CD4-positive, alpha-beta T cell treated with Interleukin-6 for 4 hours (primary cell): Measurements from ENCODE around the gene POFUT1.
"Not testable (repeated sequence)": the region's sequence is repeated elsewhere in the genome, so short reads cannot be mapped to it uniquely, and the experiment has no call there.

Experiments
- DNase-seq: peaks from one replicate; pipeline ENCODE4 v3.0.0-alpha.2; 2020; ENCODE audit warnings: mixed read lengths

POFUT1 gene

DNA sequence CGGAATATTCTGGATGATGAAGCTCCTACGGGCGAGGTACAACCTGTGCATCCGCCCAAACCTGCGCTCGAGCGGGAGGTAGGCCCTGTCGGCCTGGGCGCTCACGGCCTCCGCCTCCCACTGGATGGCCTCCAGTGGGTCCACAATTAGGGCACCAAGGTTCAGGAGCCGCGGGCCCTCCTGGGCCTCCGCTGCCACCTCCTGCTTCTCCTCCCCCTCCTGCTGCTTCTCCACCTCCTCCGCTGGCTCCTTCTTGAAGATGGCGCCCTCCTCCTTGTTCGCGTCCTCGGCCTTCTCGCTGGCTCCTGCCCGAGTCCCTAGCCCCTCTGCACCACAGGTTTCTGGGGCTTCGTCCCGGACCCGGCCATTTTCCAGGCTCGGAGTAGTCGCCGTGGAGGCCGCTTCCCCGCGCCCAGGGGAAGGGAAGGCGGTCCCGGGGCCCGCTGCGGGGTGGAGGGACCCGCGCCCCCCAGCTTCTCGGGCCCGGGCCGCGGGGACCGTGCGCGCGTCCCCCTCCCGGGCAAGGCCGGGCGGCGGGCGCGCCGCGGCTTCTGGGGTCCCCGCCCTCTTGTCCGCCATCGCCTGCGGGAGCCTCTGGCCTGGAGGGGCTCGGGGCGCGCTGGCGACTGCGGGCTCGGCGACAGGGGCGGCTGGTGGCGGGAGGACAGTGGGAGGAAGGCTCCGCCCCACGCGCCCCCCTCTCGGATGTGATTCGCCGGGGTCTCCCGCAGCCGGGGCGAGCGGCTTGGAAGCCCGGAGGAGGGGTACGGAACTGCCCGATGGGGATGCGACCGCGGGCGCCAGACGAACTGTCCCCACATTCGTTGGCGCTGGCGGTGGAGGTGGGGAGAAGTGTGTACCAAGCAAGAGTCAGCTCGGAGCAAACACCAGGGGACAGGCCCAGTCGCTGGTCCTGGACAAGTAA, 17.7 kb upstream of the POFUT1 start:
- peak; percentile 54 for DNase-seq

GRCh38 chr20:32190616-32191415, 16.9 kb upstream of the POFUT1 start:
- no peak for DNase-seq

DNA sequence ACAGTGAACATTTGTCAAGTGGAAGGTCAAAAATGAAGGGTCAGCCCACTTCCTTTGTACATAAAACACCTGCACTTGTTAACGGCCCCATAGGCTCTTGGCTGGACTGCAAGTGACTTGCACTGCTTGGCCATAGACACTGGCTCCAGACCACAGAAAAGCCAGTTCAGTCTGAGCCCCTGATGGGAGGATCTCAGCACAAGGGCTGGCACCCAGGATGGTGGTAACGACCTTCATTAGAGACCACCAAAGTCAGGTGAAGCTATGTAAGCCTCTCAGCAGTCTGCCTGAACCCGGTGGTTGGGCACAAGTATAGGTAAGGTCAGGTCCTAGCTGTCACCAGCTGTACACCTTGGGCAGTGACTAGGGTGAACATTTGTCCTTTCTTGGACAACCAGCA, 16.3 kb upstream of the POFUT1 start:
- DNase-seq, result no peak

DNA sequence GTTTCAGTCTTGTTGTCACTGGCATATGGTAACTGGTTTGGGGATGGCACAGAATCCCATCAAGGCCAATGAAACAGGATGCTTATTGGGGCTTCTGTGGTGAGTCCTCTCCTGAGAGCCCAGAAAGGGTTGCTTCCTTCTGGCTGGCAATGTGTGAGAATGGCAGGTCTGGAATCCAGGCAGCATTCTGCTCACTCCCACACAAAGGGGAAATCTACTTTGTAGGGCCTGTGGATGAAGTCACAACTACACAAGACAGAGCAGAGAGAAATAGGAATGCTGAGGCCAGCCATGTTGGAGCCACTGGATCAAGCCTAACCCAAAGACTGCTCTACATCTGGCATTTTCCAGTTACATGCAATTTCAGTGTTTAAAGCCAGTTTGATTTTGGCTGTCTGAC, 15.8 kb upstream of the POFUT1 start:
- DNase-seq, result no peak

- DNase-seq, result no peak
These were observed 15.0 kb upstream of the POFUT1 start for GRCh38 chr20:32192698-32193097.

GRCh38 chr20:32193336-32193735, 14.3 kb upstream of the POFUT1 start:
- not testable (repeated sequence) for DNase-seq

DNA sequence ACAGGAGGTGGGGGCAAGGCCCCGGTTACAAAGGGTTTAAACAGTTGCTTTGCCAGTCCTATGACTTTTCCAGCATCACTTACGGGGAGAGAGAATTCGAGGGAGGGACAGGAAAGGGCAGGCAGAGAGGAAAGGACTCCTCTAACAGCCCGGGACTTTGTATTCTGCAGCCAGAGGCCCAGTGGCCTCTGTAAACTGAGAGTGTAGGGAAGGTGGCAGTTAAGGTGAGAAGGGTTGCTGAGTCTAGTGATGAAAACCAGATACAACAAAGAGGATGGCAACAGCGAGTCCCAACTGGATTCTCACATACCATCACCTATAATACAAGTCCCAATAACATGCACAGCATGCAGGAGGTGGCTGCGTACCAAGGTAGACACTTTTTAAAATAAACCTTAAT, 13.7 kb upstream of the POFUT1 start:
- DNase-seq, result no peak

- DNase-seq, result no peak
These were observed 12.1 kb upstream of the POFUT1 start for GRCh38 chr20:32195581-32195980.

DNA sequence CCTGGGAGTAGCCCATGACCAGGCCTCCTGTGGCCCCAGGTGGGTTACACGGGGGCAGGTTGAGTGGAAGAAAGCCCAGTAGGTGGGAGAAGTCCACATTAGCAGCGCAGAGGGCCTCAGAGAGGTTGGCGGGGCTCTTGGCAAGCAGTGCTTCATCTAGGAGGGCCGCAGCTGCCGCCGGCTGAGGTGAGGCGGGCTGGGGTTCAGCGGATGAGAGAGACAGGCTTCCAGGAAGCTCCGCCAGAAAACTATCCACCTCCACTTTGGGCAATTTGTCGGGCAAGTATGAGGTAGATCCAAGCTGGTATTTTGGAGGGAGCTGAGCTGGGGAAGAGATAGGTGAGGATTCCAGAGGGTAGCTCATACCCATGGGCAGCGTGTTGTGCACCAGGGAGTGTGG, 11.1 kb upstream of the POFUT1 start:
- DNase-seq, result not testable (repeated sequence)

DNA sequence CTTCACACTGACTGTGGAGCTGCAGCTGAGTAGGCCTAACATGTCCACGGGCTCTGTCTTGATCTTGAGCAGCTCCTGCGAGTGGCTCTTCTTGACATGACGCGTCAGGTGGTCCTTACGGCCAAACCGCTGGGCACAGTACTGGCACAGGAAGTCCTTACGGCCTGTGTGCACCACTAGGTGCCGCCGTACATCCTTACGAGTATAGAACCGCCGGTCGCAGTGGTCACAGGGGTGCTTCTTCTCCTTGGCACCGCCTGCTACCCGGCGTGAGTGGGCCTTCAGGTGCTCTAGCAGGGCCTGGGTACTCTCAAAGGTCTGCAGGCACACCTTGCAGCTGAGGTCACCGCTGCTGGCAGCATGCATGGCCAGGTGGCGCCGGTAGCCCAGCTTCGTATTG, 10.5 kb upstream of the POFUT1 start:
- DNase-seq, result not testable (repeated sequence)

DNA sequence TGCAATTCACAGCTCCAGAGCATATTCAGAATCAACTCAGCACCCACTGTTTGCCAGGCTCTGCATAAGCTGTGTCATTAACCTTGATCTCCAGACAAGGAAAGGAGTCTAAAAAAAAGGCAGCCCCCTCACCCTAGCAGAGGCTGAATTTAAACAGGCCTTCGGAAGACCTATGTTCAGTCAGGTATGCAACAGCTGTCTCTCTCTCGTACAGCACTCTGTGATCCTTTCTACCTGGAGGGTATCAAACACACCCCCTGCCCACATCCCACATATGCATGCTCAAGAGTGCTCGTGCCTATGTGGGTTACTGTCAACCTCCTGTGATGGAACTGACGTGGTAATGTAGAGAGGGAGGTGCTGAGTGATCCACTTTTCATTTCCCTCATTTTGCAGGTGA, 8.7 kb upstream of the POFUT1 start:
- DNase-seq, result no peak

DNA sequence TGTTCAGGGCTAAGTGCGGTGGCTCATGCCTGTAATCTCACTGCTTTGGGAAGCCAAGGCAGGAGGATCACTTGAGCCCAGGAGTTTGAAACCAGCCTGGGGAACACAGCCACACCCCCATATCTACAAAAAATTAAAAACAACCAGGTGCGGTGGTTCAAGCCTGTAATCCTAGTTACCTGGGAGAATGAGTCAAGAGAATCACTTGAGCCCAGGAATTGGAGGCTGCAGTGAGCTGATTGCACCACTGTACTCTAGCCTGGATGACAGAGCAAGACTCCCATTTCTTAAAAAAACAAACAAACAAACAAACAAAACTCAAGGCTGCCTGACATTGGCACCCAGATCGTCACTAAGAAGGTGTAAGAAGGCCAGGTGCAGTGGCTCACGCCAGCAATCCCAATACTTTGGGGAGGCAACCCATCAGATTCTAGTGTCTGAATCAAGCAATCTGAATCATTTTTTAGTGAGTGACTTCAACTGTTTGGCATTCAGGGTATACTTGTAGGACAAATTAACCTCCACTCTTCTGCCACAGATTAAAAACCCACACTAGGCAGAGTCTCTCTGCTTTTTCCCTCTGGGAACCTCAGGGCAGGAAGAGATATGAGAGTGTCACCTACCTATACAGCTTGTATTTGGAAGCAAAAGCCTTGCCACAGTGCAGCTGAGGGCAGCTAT, 6.2 kb upstream of the POFUT1 start:
- DNase-seq, result no peak

GRCh38 chr20:32201977-32202363, 5.7 kb upstream of the POFUT1 start:
- DNase-seq, result no peak

GRCh38 chr20:32203356-32204204, 4.1 kb upstream of the POFUT1 start:
- no peak for DNase-seq

DNA sequence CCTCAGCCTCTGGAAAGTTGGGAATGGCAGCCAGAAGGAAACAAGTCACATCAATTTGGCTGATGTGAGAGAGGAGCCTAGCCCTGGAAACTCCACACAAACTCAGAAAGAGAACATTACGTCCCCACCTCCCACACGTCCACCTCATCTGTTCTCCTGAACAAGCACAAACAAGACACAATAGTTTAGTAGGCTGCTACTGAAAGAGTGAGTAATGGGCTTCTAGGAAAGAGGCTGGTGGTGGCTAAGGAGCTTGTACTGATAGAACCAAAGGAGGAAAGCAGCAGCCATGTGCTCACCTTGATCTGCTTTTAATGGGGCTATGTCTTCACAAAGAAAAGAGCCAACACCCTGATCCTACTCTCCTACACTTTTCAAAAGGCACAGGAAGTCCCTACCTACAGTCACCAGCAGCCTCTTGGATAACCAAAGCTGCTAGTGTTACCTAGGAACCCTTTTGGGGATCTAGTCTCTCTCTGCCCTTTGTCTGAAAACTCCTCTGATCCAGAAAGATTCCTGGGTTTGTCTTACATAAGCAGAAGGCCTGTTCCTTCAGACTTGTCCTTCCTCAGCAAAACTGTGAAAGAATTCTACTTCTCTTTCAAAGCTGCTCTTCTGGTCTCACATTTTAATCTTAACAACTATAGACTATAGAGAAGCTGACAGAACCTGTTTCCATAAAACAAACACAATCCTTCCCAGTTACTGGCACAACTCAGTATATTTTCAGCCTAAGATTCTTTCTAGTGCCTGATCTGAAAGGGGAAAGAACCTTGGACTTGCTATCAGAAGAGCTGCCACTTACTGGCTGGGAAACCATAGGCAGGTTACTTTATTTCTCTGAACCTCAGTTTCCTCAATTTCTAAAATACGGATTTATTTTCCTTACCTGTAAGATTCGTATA, 3.2 kb upstream of the POFUT1 start:
- no peak for DNase-seq

DNA sequence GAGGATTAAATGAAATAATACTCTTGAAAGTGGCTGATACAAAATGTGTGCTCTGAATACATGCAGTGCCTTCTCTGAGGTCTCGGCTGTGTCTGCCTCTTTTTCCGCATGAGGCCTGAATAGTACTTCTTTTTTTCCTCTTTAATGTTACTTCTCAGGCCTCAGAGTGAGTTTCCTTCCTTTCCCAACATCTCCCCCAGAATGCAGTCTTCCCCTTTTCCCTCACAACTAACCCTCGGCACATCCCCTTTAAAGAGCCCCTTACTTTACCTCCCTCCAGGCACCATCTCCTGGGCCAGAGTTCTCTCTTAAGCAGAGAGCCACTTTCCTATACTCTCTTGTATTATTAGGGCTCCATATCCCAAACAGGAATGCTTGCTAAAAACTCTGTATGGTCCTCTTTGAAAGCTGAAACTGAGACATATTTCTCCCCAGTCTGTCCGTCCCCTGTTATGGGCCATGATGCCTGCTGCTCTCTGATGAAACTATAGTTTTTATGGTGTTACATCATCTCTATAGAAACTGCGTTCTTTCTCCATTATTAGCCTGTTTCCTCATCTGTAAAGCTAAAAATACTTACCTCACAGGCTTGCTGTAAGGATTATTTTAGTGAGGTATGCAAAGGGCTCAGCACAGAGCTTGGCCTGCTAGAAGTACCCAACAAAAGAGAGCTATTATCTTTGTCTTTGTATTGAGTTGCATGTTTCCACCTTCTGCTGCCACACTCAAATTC, 2.4 kb upstream of the POFUT1 start:
- no peak for DNase-seq

- no peak for DNase-seq
These were observed 1.6 kb upstream of the POFUT1 start for GRCh38 chr20:32205843-32206759.

DNA sequence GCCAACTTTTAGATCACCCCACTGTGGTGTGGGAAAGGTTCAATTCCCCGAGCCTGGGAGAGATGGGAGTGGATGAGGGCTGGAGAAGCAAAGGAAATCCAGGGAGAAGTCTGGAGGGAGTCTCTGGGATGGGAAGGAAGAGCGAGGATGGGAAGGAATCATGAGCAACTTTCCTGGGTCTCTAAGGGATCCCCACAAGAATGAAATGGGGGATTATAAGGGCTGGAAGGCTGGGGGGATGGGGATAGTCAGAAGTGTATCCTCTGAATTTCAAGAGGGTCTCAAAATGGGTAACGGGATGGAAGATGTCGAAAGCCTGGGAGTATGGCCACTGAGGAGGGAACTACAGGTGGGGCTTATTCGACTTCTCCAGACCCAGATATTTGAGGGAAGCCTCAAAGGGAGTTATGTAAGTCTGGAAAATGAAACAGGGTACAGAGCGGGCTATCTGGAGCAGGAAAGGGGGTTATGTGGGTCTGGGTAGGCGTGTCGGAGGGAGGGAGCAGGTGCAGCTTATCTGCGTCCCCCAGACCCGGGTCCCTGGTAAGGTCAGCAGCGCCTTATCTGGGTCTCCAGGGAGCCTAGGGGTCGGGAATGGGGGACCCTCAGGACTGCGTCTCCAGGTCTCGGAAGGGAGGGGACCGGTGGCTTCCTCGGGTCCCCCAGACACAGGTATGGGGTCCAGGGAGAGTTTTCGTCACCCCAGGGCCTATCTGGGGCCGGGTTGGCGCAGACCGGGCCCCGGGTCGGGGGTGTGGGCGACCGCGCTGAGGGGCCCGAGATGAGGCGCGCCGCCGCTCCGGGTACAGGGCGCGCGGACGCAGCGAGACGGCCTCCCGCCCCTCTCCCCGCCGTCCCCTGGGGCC, 687 bp upstream of the POFUT1 start:
- peak; percentile 10 for DNase-seq
